ENCODE data around the gene ATXN7L3B.

DNA sequence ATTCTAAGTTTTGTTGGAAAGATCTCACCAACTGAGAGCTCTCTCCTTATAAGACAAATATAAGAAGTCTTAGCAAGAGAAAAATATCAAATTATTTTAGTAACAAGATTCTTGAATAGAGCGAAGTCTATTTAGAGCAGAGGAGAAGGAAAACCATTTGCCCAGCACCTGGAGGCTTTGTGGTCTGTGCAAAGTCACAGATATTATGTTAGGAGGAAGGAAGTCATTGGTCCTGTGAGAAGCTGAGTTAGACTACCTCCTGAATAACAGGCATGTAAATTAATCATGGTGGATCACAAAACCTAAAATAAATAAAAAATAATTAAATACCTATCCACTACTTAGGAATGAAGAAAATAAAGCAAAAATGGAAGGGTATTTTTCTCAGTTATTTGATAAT lies 38.4 kb upstream of the ATXN7L3B start:
- TF ChIP-seq CEBPB (IDR thresholded peaks at IDR 0.05; ENCODE audit: low read depth, low read length) (no peak), RCOR1 (IDR thresholded peaks at IDR 0.05; ENCODE audit: insufficient replicate concordance, low read length) (no peak), POLR2A (IDR thresholded peaks at IDR 0.05; ENCODE audit: low read depth, low read length) (no peak), MAFK (IDR thresholded peaks at IDR 0.05; ENCODE audit: low read depth, low read length) (no peak), CHD1 (IDR thresholded peaks at IDR 0.05; ENCODE audit: low read depth, low read length) (no peak), MXI1 (IDR thresholded peaks at IDR 0.05; ENCODE audit: borderline replicate concordance, low read depth, low read length) (no peak), RAD21 (IDR thresholded peaks at IDR 0.05; ENCODE audit: low read length) (no peak)
- TF ChIP-seq, protein P1, sequence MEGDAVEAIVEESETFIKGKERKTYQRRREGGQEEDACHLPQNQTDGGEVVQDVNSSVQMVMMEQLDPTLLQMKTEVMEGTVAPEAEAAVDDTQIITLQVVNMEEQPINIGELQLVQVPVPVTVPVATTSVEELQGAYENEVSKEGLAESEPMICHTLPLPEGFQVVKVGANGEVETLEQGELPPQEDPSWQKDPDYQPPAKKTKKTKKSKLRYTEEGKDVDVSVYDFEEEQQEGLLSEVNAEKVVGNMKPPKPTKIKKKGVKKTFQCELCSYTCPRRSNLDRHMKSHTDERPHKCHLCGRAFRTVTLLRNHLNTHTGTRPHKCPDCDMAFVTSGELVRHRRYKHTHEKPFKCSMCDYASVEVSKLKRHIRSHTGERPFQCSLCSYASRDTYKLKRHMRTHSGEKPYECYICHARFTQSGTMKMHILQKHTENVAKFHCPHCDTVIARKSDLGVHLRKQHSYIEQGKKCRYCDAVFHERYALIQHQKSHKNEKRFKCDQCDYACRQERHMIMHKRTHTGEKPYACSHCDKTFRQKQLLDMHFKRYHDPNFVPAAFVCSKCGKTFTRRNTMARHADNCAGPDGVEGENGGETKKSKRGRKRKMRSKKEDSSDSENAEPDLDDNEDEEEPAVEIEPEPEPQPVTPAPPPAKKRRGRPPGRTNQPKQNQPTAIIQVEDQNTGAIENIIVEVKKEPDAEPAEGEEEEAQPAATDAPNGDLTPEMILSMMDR (conservative IDR thresholded peaks at IDR 0.05; ENCODE audit: low read depth, low read length) = no peak
